ENCODE results near the gene GPR137C. TPM values are rescaled to one million over a fixed set of nuclear protein-coding genes. Genes with fewer than 3 reads are reported as not detected.

Gene GPR137C
- total RNA-seq, 2 donors from 2014 or later: under 0.01 TPM; not detected in 1

GRCh38 chr14:52583544-52583943, 30.9 kb downstream of the GPR137C start:
- H3K4me1 ChIP-seq: no peaks in the 10 kb centered on the region
- DNase-seq (no peak), ATAC-seq (no peak)
- intact Hi-C loops (cut with DNase I): no loop called here
- H3K36me3 ChIP-seq (replicated peaks in 1 of 2; ENCODE audit: insufficient read depth in 1 of 2, low read depth in 2 of 2): no peaks in the 10 kb centered on the region
- no peaks in the 10 kb centered on the region for H3K9me3 ChIP-seq
- no peaks in the 10 kb centered on the region for H3K27me3 ChIP-seq
- TF ChIP-seq CTCF (IDR thresholded peaks at IDR 0.05) (no peak), POLR2A (IDR thresholded peaks at IDR 0.05) (no peak)
- no peak overlapping the region for H3K27ac ChIP-seq
- H3K4me3 ChIP-seq: no peak overlapping the region

- Histone ChIP-seq H3K36me3 (replicated peaks in 1 of 2; ENCODE audit: insufficient read depth in 1 of 2, low read depth in 2 of 2) (no peaks in the 10 kb centered on the region), H3K27ac (no peak overlapping the region), H3K27me3 (no peaks in the 10 kb centered on the region), H3K4me1 (no peaks in the 10 kb centered on the region), H3K9me3 (no peaks in the 10 kb centered on the region), H3K4me3 (no peak overlapping the region)
- no peak for TF ChIP-seq POLR2A (IDR thresholded peaks at IDR 0.05)
- TF ChIP-seq CTCF (IDR thresholded peaks at IDR 0.05): no peak
- DNase-seq: no peak
- WGBS, 2 donors: 65 to 68% methylated on average over 4 of the region's 4 CpGs
- intact Hi-C loops (cut with DNase I): no loop called here
- ATAC-seq: no peak
Measured at GRCh38 chr14:52589646-52590045, 37.0 kb downstream of the GPR137C start.

GRCh38 chr14:52590318-52590717, 37.7 kb downstream of the GPR137C start:
- Histone ChIP-seq H3K4me1 (no peaks in the 10 kb centered on the region), H3K36me3 (replicated peaks in 1 of 2; ENCODE audit: insufficient read depth in 1 of 2, low read depth in 2 of 2) (no peaks in the 10 kb centered on the region), H3K27me3 (no peaks in the 10 kb centered on the region), H3K9me3 (no peaks in the 10 kb centered on the region), H3K27ac (no peak overlapping the region), H3K4me3 (no peak overlapping the region)
- 81 to 87% methylated on average over 1 of the region's 1 CpG for WGBS, 2 donors
- DNase-seq: no peak
- no peak for ATAC-seq
- intact Hi-C loops (cut with DNase I): no loop called here
- TF ChIP-seq CTCF (IDR thresholded peaks at IDR 0.05) (no peak), POLR2A (IDR thresholded peaks at IDR 0.05) (no peak)

GRCh38 chr14:52596320-52596719, 43.7 kb downstream of the GPR137C start:
- no peaks in the 10 kb centered on the region for H3K36me3 ChIP-seq (replicated peaks in 1 of 2; ENCODE audit: insufficient read depth in 1 of 2, low read depth in 2 of 2)
- WGBS, 2 donors: 81 to 85% methylated on average over 6 to 7 of the region's 10 CpGs
- H3K27ac ChIP-seq: no peak overlapping the region
- no peak for TF ChIP-seq CTCF (IDR thresholded peaks at IDR 0.05)
- intact Hi-C loops (cut with DNase I): no loop called here
- no peaks in the 10 kb centered on the region for H3K4me1 ChIP-seq
- H3K9me3 ChIP-seq: no peaks in the 10 kb centered on the region
- DNase-seq (no peak), ATAC-seq (no peak)
- no peaks in the 10 kb centered on the region for H3K27me3 ChIP-seq
- H3K4me3 ChIP-seq: no peak overlapping the region

GRCh38 chr14:52596861-52597260, 44.2 kb downstream of the GPR137C start:
- H3K4me3 ChIP-seq: no peak overlapping the region
- 92 to 98% methylated on average over 5 of the region's 5 CpGs for WGBS, 2 donors
- no peaks in the 10 kb centered on the region for H3K4me1 ChIP-seq
- ATAC-seq (no peak), DNase-seq (no peak)
- no peak for TF ChIP-seq POLR2A (IDR thresholded peaks at IDR 0.05)
- TF ChIP-seq CTCF (IDR thresholded peaks at IDR 0.05): no peak
- H3K36me3 ChIP-seq (replicated peaks in 1 of 2; ENCODE audit: insufficient read depth in 1 of 2, low read depth in 2 of 2): no peaks in the 10 kb centered on the region
- H3K27me3 ChIP-seq: no peaks in the 10 kb centered on the region
- no peaks in the 10 kb centered on the region for H3K9me3 ChIP-seq
- H3K27ac ChIP-seq: no peak overlapping the region
- intact Hi-C loops (cut with DNase I): no loop called here
